HEK293 (cell line): ENCODE data around the gene PPP1R14C.

ENCODE experiments used
- TCF7L2 ChIP-seq: IDR thresholded peaks from 2 replicates; pipeline ENCODE4 v1.6.1; 2011; ENCODE audit warnings: low read depth, mild to moderate bottlenecking, inconsistent platforms, low read length, moderate library complexity, borderline replicate concordance
- ZBTB8A ChIP-seq: fragments of 450-650 bp; formaldehyde crosslinking; IDR thresholded peaks from 2 replicates; pipeline ENCODE4 v1.5.1; 2016; ENCODE audit warnings: missing biosample characterization, missing genetic modification characterization
- ZEB2 ChIP-seq: fragments of 450-650 bp; formaldehyde crosslinking; IDR thresholded peaks from 2 replicates; pipeline ENCODE4 v1.5.1; 2016; ENCODE audit warnings: missing biosample characterization, missing genetic modification characterization
- ZNF239 ChIP-seq: fragments of 450-650 bp; formaldehyde crosslinking; IDR thresholded peaks from 2 replicates; pipeline ENCODE4 v1.5.1; 2016; ENCODE audit warnings: missing biosample characterization, missing genetic modification characterization
- ZNF302 ChIP-seq: fragments of 450-650 bp; formaldehyde crosslinking; IDR thresholded peaks from 2 replicates; pipeline ENCODE4 v1.5.1; 2016; ENCODE audit warnings: missing biosample characterization, missing genetic modification characterization, low read depth
- ZNF596 ChIP-seq: fragments of 450-650 bp; IDR thresholded peaks from 2 replicates; pipeline ENCODE4 v1.5.0; 2018; ENCODE audit warnings: missing biosample characterization, mild to moderate bottlenecking, missing genetic modification characterization, moderate library complexity
- ZNF629 ChIP-seq: fragments of 450-650 bp; formaldehyde crosslinking; IDR thresholded peaks from 2 replicates; pipeline ENCODE4 v1.5.1; 2017; ENCODE audit warnings: missing biosample characterization, missing genetic modification characterization
- TF ChIP-seq, protein P1 (sequence below): fragments of 450-650 bp; formaldehyde crosslinking; IDR thresholded peaks from 2 replicates; pipeline ENCODE4 v1.5.1; 2016; ENCODE audit warnings: missing biosample characterization, missing genetic modification characterization
- TF ChIP-seq, protein P2 (sequence below): fragments of 450-650 bp; formaldehyde crosslinking; IDR thresholded peaks from 2 replicates; pipeline ENCODE4 v1.5.1; 2016; ENCODE audit warnings: missing biosample characterization, missing genetic modification characterization
- TF ChIP-seq, protein P3 (sequence below): fragments of 450-650 bp; formaldehyde crosslinking; IDR thresholded peaks from 2 replicates; pipeline ENCODE4 v1.5.1; 2016; ENCODE audit warnings: missing biosample characterization, missing genetic modification characterization, low read depth
- TF ChIP-seq, protein P4 (sequence below): fragments of 450-650 bp; formaldehyde crosslinking; IDR thresholded peaks from 2 replicates; pipeline ENCODE4 v1.5.1; 2016; ENCODE audit warnings: missing biosample characterization, missing genetic modification characterization
- TF ChIP-seq, protein P5 (sequence below): fragments of 450-650 bp; formaldehyde crosslinking; IDR thresholded peaks from 2 replicates; pipeline ENCODE4 v1.5.1; 2016; ENCODE audit warnings: missing biosample characterization, missing genetic modification characterization, borderline replicate concordance
- TF ChIP-seq, protein P6 (sequence below): fragments of 450-650 bp; formaldehyde crosslinking; IDR thresholded peaks from 2 replicates; pipeline ENCODE4 v1.5.1; 2017; ENCODE audit warnings: missing biosample characterization, mild to moderate bottlenecking, missing genetic modification characterization, moderate library complexity
- TF ChIP-seq, protein P7 (sequence below): fragments of 450-650 bp; formaldehyde crosslinking; IDR thresholded peaks from 2 replicates; pipeline ENCODE4 v1.5.1; 2016; ENCODE audit warnings: missing biosample characterization, missing genetic modification characterization

DNA sequence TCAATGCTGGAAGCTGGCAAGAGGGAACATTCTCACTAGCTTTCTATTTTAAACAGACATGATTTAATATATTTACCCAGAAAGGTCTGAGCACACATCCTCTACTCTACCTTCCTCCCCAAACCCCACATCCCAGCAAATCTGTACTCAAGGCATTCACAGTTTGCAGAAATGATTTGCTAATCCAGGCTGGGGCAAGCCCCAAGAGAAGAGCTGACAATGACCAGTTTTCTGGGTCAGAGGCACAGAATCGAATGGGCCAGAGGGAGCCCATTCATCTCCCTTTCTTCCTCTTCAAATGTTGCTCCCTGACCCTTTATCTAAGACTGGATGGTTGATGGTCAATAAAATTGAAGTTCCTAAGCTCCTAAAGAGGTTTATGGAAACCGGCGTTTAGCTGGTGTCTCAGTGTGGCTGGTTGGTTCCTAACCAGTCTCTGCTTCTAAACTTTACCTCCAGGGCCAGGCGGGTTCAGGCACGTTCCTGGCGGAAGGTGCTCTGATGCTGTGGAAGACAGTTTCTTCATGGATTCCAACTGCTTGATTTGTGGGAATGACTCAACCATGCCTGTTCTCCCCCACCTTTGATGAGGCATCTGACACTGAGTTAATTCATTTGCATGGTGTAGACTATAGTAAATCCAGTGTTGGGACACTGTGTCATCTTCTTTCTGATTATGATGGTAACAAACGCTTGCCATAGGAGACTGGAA is 129.6 kb downstream of the PPP1R14C start:
- TF ChIP-seq, protein P1, sequence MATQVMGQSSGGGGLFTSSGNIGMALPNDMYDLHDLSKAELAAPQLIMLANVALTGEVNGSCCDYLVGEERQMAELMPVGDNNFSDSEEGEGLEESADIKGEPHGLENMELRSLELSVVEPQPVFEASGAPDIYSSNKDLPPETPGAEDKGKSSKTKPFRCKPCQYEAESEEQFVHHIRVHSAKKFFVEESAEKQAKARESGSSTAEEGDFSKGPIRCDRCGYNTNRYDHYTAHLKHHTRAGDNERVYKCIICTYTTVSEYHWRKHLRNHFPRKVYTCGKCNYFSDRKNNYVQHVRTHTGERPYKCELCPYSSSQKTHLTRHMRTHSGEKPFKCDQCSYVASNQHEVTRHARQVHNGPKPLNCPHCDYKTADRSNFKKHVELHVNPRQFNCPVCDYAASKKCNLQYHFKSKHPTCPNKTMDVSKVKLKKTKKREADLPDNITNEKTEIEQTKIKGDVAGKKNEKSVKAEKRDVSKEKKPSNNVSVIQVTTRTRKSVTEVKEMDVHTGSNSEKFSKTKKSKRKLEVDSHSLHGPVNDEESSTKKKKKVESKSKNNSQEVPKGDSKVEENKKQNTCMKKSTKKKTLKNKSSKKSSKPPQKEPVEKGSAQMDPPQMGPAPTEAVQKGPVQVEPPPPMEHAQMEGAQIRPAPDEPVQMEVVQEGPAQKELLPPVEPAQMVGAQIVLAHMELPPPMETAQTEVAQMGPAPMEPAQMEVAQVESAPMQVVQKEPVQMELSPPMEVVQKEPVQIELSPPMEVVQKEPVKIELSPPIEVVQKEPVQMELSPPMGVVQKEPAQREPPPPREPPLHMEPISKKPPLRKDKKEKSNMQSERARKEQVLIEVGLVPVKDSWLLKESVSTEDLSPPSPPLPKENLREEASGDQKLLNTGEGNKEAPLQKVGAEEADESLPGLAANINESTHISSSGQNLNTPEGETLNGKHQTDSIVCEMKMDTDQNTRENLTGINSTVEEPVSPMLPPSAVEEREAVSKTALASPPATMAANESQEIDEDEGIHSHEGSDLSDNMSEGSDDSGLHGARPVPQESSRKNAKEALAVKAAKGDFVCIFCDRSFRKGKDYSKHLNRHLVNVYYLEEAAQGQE (tag by site-specific recombination) = no peak
- TF ChIP-seq ZNF629 (tag by site-specific recombination) = no peak
- TF ChIP-seq TCF7L2 = no peak
- TF ChIP-seq ZNF596 (tag by site-specific recombination) = no peak
- TF ChIP-seq, protein P2, sequence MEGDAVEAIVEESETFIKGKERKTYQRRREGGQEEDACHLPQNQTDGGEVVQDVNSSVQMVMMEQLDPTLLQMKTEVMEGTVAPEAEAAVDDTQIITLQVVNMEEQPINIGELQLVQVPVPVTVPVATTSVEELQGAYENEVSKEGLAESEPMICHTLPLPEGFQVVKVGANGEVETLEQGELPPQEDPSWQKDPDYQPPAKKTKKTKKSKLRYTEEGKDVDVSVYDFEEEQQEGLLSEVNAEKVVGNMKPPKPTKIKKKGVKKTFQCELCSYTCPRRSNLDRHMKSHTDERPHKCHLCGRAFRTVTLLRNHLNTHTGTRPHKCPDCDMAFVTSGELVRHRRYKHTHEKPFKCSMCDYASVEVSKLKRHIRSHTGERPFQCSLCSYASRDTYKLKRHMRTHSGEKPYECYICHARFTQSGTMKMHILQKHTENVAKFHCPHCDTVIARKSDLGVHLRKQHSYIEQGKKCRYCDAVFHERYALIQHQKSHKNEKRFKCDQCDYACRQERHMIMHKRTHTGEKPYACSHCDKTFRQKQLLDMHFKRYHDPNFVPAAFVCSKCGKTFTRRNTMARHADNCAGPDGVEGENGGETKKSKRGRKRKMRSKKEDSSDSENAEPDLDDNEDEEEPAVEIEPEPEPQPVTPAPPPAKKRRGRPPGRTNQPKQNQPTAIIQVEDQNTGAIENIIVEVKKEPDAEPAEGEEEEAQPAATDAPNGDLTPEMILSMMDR (tag by site-specific recombination) = no peak
- TF ChIP-seq, protein P3, sequence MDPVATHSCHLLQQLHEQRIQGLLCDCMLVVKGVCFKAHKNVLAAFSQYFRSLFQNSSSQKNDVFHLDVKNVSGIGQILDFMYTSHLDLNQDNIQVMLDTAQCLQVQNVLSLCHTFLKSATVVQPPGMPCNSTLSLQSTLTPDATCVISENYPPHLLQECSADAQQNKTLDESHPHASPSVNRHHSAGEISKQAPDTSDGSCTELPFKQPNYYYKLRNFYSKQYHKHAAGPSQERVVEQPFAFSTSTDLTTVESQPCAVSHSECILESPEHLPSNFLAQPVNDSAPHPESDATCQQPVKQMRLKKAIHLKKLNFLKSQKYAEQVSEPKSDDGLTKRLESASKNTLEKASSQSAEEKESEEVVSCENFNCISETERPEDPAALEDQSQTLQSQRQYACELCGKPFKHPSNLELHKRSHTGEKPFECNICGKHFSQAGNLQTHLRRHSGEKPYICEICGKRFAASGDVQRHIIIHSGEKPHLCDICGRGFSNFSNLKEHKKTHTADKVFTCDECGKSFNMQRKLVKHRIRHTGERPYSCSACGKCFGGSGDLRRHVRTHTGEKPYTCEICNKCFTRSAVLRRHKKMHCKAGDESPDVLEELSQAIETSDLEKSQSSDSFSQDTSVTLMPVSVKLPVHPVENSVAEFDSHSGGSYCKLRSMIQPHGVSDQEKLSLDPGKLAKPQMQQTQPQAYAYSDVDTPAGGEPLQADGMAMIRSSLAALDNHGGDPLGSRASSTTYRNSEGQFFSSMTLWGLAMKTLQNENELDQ (tag by site-specific recombination) = no peak
- TF ChIP-seq ZNF239 (tag by site-specific recombination) = no peak
- no peak for TF ChIP-seq ZEB2 (tag by site-specific recombination)
- no peak for TF ChIP-seq ZBTB8A (tag by site-specific recombination)
- TF ChIP-seq, protein P4, sequence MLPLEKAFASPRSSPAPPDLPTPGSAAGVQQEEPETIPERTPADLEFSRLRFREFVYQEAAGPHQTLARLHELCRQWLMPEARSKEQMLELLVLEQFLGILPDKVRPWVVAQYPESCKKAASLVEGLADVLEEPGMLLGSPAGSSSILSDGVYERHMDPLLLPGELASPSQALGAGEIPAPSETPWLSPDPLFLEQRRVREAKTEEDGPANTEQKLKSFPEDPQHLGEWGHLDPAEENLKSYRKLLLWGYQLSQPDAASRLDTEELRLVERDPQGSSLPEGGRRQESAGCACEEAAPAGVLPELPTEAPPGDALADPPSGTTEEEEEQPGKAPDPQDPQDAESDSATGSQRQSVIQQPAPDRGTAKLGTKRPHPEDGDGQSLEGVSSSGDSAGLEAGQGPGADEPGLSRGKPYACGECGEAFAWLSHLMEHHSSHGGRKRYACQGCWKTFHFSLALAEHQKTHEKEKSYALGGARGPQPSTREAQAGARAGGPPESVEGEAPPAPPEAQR (tag by site-specific recombination) = no peak
- TF ChIP-seq, protein P5, sequence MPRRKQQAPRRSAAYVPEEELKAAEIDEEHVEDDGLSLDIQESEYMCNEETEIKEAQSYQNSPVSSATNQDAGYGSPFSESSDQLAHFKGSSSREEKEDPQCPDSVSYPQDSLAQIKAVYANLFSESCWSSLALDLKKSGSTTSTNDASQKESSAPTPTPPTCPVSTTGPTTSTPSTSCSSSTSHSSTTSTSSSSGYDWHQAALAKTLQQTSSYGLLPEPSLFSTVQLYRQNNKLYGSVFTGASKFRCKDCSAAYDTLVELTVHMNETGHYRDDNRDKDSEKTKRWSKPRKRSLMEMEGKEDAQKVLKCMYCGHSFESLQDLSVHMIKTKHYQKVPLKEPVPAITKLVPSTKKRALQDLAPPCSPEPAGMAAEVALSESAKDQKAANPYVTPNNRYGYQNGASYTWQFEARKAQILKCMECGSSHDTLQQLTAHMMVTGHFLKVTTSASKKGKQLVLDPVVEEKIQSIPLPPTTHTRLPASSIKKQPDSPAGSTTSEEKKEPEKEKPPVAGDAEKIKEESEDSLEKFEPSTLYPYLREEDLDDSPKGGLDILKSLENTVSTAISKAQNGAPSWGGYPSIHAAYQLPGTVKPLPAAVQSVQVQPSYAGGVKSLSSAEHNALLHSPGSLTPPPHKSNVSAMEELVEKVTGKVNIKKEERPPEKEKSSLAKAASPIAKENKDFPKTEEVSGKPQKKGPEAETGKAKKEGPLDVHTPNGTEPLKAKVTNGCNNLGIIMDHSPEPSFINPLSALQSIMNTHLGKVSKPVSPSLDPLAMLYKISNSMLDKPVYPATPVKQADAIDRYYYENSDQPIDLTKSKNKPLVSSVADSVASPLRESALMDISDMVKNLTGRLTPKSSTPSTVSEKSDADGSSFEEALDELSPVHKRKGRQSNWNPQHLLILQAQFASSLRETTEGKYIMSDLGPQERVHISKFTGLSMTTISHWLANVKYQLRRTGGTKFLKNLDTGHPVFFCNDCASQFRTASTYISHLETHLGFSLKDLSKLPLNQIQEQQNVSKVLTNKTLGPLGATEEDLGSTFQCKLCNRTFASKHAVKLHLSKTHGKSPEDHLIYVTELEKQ (tag by site-specific recombination) = no peak
- TF ChIP-seq, protein P6, sequence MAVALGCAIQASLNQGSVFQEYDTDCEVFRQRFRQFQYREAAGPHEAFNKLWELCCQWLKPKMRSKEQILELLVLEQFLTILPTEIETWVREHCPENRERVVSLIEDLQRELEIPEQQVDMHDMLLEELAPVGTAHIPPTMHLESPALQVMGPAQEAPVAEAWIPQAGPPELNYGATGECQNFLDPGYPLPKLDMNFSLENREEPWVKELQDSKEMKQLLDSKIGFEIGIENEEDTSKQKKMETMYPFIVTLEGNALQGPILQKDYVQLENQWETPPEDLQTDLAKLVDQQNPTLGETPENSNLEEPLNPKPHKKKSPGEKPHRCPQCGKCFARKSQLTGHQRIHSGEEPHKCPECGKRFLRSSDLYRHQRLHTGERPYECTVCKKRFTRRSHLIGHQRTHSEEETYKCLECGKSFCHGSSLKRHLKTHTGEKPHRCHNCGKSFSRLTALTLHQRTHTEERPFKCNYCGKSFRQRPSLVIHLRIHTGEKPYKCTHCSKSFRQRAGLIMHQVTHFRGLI (tag by site-specific recombination) = no peak
- TF ChIP-seq ZNF302 = no peak
- TF ChIP-seq, protein P7, sequence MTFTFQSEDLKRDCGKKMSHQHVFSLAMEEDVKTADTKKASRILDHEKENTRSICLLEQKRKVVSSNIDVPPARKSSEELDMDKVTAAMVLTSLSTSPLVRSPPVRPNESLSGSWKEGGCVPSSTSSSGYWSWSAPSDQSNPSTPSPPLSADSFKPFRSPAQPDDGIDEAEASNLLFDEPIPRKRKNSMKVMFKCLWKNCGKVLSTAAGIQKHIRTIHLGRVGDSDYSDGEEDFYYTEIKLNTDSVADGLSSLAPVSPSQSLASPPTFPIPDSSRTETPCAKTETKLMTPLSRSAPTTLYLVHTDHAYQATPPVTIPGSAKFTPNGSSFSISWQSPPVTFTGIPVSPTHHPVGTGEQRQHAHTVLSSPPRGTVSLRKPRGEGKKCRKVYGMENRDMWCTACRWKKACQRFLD (tag by site-specific recombination) = no peak
